ENCODE results near the gene MALRD1.

- TF ChIP-seq CTCF (IDR thresholded peaks at IDR 0.05) (no peak), POLR2A (IDR thresholded peaks at IDR 0.05) (no peak)
Measured at GRCh38 chr10:19021162-19021561, 27.4 kb upstream of the MALRD1 start.

Measured in body of pancreas (tissue), 4 donors.